GM23338 (cell line): ENCODE data around the gene OPTN.

Experiments used
- CREB1 ChIP-seq: fragments of 250-450 bp; sonication (Bioruptor Pico); IDR thresholded peaks from 2 replicates; pipeline ENCODE4 v1.5.0; 2020; ENCODE audit warnings: low read depth, mild to moderate bottlenecking, moderate library complexity
- CTCF ChIP-seq, 2 experiments: fragments of 200-600 bp in 1 of 2; sonication (generic) in 1 of 2; conservative IDR thresholded peaks; 2 replicates each; pipeline versions ENCODE4 v1.5.1 to v1.6.1; 2016 to 2017; ENCODE audit warnings: antibody characterized with exemption in 2 of 2, low read depth in 2 of 2, mild to moderate bottlenecking in 2 of 2, moderate library complexity in 1 of 2
- EZH2 ChIP-seq: fragments of 200-600 bp; sonication (generic); IDR thresholded peaks from one replicate; pipeline ENCODE4 v1.8.0; 2017; ENCODE audit warnings: antibody characterized with exemption, mild to moderate bottlenecking, low read depth; ENCODE audit not compliant: unreplicated experiment
- EZH2phosphoT487 ChIP-seq: fragments of 200-600 bp; sonication (generic); IDR thresholded peaks from one replicate; pipeline ENCODE4 v1.8.1; 2018; ENCODE audit warnings: antibody characterized with exemption; ENCODE audit not compliant: unreplicated experiment
- NANOG ChIP-seq: IDR thresholded peaks from 2 replicates; pipeline ENCODE4 v1.6.1; 2016; ENCODE audit warnings: antibody characterized with exemption, borderline replicate concordance
- POLR2AphosphoS5 ChIP-seq: IDR thresholded peaks from 2 replicates; pipeline ENCODE4 v1.6.1; 2016; ENCODE audit warnings: antibody characterized with exemption, low read depth
- REST ChIP-seq: IDR thresholded peaks from one replicate; pipeline ENCODE4 v1.6.1; 2018; ENCODE audit warnings: antibody characterized with exemption; ENCODE audit not compliant: unreplicated experiment
- STAT1 ChIP-seq: IDR thresholded peaks from one replicate; pipeline ENCODE4 v1.6.1; 2016; ENCODE audit warnings: antibody characterized with exemption; ENCODE audit not compliant: unreplicated experiment

DNA sequence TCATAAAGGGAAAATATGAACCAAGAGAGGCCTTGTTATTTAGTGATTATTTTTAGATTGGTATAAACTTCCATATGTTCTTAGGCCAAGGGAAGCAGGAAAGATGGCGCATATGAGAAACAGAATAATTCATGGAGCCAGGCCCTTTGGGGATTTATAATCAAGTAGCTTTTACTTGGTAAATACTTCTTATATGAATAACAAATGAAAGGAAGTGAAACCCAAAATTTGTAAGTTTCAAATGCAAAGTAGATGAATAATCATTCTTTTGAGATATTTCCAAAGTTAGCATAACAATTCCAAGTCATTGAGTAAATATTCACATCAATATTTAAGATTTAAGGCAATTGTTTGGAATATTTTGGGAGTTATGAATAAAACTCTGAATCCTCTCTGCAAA is 13.9 kb upstream of the OPTN start:
- TF ChIP-seq POLR2AphosphoS5 (no peak), NANOG (no peak), REST (no peak), EZH2 (no peak), STAT1 (no peak), CTCF (conservative IDR thresholded peaks at IDR 0.05; ENCODE audit: low read depth in 2 of 2) (no peak), CREB1 (CRISPR knock-in tag) (no peak), EZH2phosphoT487 (no peak)
